ENCODE data around the gene ARL16. TPM values are rescaled to one million over a fixed set of nuclear protein-coding genes. Genes with fewer than 3 reads are reported as not detected.

The ARL16 gene
- total RNA-seq, 1 experiment from 2014 or later = 46.7 TPM

GRCh38 chr17:81638683-81639082 lies 44.9 kb downstream of the ARL16 start:
- ChIA-PET CTCF (interaction anchor here (0.6 kb wide), 1 partner anchor 1076 kb away, joined by 3 read pairs; no protein-coding TSS in a partner anchor), POLR2A (no interaction called here)
- Mint-ChIP-seq H3K36me3 (no peaks in the 10 kb centered on the region), H3K27ac (no peak overlapping the region), H3K27me3 (ENCODE audit: low read depth) (no peaks in the 10 kb centered on the region), H3K9me3 (no peaks in the 10 kb centered on the region), H3K4me3 (peak overlapping the region; percentile 39; the same call in 1 of the 2 replicates), H3K4me1 (peaks cover 10% of the 10 kb centered on the region)
- TF ChIP-seq, protein P1, sequence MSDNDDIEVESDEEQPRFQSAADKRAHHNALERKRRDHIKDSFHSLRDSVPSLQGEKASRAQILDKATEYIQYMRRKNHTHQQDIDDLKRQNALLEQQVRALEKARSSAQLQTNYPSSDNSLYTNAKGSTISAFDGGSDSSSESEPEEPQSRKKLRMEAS (CRISPR knock-in tag; IDR thresholded peaks at IDR 0.05) = no peak
- TF ChIP-seq FOXJ3 (CRISPR knock-in tag; IDR thresholded peaks at IDR 0.05; ENCODE audit: borderline replicate concordance) (no peak), IRF2 (CRISPR knock-in tag; IDR thresholded peaks at IDR 0.05; ENCODE audit: borderline replicate concordance, low read depth) (no peak), ZNF423 (CRISPR knock-in tag; IDR thresholded peaks at IDR 0.05) (no peak), JAZF1 (CRISPR knock-in tag; IDR thresholded peaks at IDR 0.05) (no peak), CREB1 (CRISPR knock-in tag; IDR thresholded peaks at IDR 0.05) (no peak), NR3C1 (CRISPR knock-in tag; conservative IDR thresholded peaks at IDR 0.05; ENCODE audit: low read depth) (no peak), GABPB1 (CRISPR knock-in tag; IDR thresholded peaks at IDR 0.05) (no peak), PRRX2 (CRISPR knock-in tag; IDR thresholded peaks at IDR 0.05) (no peak), NFYB (CRISPR knock-in tag; conservative IDR thresholded peaks at IDR 0.05; ENCODE audit: low read depth) (no peak)
- TF ChIP-seq, protein P2, sequence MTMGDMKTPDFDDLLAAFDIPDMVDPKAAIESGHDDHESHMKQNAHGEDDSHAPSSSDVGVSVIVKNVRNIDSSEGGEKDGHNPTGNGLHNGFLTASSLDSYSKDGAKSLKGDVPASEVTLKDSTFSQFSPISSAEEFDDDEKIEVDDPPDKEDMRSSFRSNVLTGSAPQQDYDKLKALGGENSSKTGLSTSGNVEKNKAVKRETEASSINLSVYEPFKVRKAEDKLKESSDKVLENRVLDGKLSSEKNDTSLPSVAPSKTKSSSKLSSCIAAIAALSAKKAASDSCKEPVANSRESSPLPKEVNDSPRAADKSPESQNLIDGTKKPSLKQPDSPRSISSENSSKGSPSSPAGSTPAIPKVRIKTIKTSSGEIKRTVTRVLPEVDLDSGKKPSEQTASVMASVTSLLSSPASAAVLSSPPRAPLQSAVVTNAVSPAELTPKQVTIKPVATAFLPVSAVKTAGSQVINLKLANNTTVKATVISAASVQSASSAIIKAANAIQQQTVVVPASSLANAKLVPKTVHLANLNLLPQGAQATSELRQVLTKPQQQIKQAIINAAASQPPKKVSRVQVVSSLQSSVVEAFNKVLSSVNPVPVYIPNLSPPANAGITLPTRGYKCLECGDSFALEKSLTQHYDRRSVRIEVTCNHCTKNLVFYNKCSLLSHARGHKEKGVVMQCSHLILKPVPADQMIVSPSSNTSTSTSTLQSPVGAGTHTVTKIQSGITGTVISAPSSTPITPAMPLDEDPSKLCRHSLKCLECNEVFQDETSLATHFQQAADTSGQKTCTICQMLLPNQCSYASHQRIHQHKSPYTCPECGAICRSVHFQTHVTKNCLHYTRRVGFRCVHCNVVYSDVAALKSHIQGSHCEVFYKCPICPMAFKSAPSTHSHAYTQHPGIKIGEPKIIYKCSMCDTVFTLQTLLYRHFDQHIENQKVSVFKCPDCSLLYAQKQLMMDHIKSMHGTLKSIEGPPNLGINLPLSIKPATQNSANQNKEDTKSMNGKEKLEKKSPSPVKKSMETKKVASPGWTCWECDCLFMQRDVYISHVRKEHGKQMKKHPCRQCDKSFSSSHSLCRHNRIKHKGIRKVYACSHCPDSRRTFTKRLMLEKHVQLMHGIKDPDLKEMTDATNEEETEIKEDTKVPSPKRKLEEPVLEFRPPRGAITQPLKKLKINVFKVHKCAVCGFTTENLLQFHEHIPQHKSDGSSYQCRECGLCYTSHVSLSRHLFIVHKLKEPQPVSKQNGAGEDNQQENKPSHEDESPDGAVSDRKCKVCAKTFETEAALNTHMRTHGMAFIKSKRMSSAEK (CRISPR knock-in tag; IDR thresholded peaks at IDR 0.05; ENCODE audit: borderline replicate concordance) = no peak
- TF ChIP-seq, protein P3, sequence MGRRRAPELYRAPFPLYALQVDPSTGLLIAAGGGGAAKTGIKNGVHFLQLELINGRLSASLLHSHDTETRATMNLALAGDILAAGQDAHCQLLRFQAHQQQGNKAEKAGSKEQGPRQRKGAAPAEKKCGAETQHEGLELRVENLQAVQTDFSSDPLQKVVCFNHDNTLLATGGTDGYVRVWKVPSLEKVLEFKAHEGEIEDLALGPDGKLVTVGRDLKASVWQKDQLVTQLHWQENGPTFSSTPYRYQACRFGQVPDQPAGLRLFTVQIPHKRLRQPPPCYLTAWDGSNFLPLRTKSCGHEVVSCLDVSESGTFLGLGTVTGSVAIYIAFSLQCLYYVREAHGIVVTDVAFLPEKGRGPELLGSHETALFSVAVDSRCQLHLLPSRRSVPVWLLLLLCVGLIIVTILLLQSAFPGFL (CRISPR knock-in tag; IDR thresholded peaks at IDR 0.05; ENCODE audit: borderline replicate concordance) = no peak
- TF ChIP-seq, protein P4, sequence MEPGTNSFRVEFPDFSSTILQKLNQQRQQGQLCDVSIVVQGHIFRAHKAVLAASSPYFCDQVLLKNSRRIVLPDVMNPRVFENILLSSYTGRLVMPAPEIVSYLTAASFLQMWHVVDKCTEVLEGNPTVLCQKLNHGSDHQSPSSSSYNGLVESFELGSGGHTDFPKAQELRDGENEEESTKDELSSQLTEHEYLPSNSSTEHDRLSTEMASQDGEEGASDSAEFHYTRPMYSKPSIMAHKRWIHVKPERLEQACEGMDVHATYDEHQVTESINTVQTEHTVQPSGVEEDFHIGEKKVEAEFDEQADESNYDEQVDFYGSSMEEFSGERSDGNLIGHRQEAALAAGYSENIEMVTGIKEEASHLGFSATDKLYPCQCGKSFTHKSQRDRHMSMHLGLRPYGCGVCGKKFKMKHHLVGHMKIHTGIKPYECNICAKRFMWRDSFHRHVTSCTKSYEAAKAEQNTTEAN (CRISPR knock-in tag; IDR thresholded peaks at IDR 0.05) = no peak
- TF ChIP-seq, protein P5, sequence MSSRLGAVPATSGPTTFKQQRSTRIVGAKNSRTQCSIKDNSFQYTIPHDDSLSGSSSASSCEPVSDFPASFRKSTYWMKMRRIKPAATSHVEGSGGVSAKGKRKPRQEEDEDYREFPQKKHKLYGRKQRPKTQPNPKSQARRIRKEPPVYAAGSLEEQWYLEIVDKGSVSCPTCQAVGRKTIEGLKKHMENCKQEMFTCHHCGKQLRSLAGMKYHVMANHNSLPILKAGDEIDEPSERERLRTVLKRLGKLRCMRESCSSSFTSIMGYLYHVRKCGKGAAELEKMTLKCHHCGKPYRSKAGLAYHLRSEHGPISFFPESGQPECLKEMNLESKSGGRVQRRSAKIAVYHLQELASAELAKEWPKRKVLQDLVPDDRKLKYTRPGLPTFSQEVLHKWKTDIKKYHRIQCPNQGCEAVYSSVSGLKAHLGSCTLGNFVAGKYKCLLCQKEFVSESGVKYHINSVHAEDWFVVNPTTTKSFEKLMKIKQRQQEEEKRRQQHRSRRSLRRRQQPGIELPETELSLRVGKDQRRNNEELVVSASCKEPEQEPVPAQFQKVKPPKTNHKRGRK (CRISPR knock-in tag; IDR thresholded peaks at IDR 0.05; ENCODE audit: borderline replicate concordance) = no peak
- ATAC-seq (no peak), DNase-seq (ENCODE audit: low spot score) (no peak)

GRCh38 chr17:81636505-81637288 lies 46.9 kb downstream of the ARL16 start, which contains the start of the genes NPLOC4 and TSPAN10:
NPLOC4 (minus strand) TSS chr17:81637112; CDS start chr17:81636930, 182 bp downstream.
TSPAN10 (plus strand) TSS chr17:81637196; CDS start chr17:81642413, 5,217 bp downstream.
- H3K27me3 Mint-ChIP-seq (ENCODE audit: low read depth) = no peaks in the 10 kb centered on the region
- ChIA-PET POLR2A (interaction anchor here (0.6 to 1.0 kb wide), 2 partner anchors 11 to 575 kb away, joined by 4 read pairs; no protein-coding TSS in a partner anchor), CTCF (interaction anchor here (0.9 to 1.2 kb wide), 2 partner anchors 31 to 84 kb away, joined by 3 to 4 read pairs; no protein-coding TSS in a partner anchor)
- peak within 1 kb of the TSS; percentile 99 for H3K27ac Mint-ChIP-seq
- peaks cover 5% of the 10 kb centered on the region for H3K36me3 Mint-ChIP-seq
- H3K9me3 Mint-ChIP-seq = 0 out of 2 replicates have a peak, but pooled peaks cover 3% of the 10 kb centered on the region
- DNase-seq (ENCODE audit: low spot score) (peak; percentile 85), ATAC-seq (peak; percentile 93)
- H3K4me3 Mint-ChIP-seq = peak within 1 kb of the TSS; percentile 95
- H3K4me1 Mint-ChIP-seq = peaks cover 10% of the 10 kb centered on the region
- TF ChIP-seq EMX1 (CRISPR knock-in tag; IDR thresholded peaks at IDR 0.05) (no peak), ZNF423 (CRISPR knock-in tag; IDR thresholded peaks at IDR 0.05) (no peak), CREM (CRISPR knock-in tag; IDR thresholded peaks at IDR 0.05) (no peak; the same call in 1 of the 2 replicates), FOXP4 (CRISPR knock-in tag; IDR thresholded peaks at IDR 0.05) (peak; percentile 68; the same call in 1 of the 2 replicates), SP1 (CRISPR knock-in tag; conservative IDR thresholded peaks at IDR 0.05) (peak; percentile 94), PRDM15 (CRISPR knock-in tag; IDR thresholded peaks at IDR 0.05) (no peak)
